GM21825 (cell line): Measurements from ENCODE around the gene SLC1A3.

Source experiments
- ATAC-seq: cut with Tn5 transposase; IDR thresholded peaks from one replicate; pipeline ENCODE4 v1.9.1; 2021; ENCODE audit warnings: mild to moderate bottlenecking, moderate library complexity; ENCODE audit not compliant: unreplicated experiment

SLC1A3 gene

GRCh38 chr5:36599986-36600779, 6.2 kb upstream of the SLC1A3 start:
- no peak for ATAC-seq

GRCh38 chr5:36600917-36601527, 5.4 kb upstream of the SLC1A3 start:
- no peak for ATAC-seq

- ATAC-seq: no peak
Measured at GRCh38 chr5:36602704-36603321, 3.6 kb upstream of the SLC1A3 start.

GRCh38 chr5:36605241-36605640, 1.2 kb upstream of the SLC1A3 start:
- ATAC-seq: no peak

- no peak for ATAC-seq
Measured at GRCh38 chr5:36606036-36606427, 374 bp upstream of the SLC1A3 start.

GRCh38 chr5:36607114-36607571, 737 bp downstream of the SLC1A3 start:
- ATAC-seq: no peak

- no peak for ATAC-seq
Measured at GRCh38 chr5:36607838-36608783, 1.7 kb downstream of the SLC1A3 start.

- no peak for ATAC-seq
Measured at GRCh38 chr5:36610621-36611020, 4.2 kb downstream of the SLC1A3 start.

- no peak for ATAC-seq
Measured at GRCh38 chr5:36611520-36612274, 5.3 kb downstream of the SLC1A3 start.

GRCh38 chr5:36613241-36613640, 6.8 kb downstream of the SLC1A3 start:
- ATAC-seq: no peak

- ATAC-seq: no peak
Measured at GRCh38 chr5:36613771-36614656, 7.6 kb downstream of the SLC1A3 start.

GRCh38 chr5:36614657-36615308, 8.4 kb downstream of the SLC1A3 start:
- ATAC-seq: no peak

GRCh38 chr5:36619012-36619635, 12.7 kb downstream of the SLC1A3 start:
- no peak for ATAC-seq

GRCh38 chr5:36621985-36622384, 15.6 kb downstream of the SLC1A3 start:
- ATAC-seq: no peak

GRCh38 chr5:36623832-36624231, 17.4 kb downstream of the SLC1A3 start:
- no peak for ATAC-seq

GRCh38 chr5:36624277-36624676, 17.9 kb downstream of the SLC1A3 start:
- no peak for ATAC-seq

GRCh38 chr5:36628695-36629094, 22.3 kb downstream of the SLC1A3 start:
- ATAC-seq: no peak

- ATAC-seq: no peak
Measured at GRCh38 chr5:36629729-36630128, 23.3 kb downstream of the SLC1A3 start.
